HFF-Myc (cell line): Measurements from ENCODE around the gene CD53.

Experiments
- DNase-seq: peaks from one replicate; pipeline ENCODE4 v3.0.0-alpha.2; 2011; ENCODE audit warnings: low read depth; ENCODE audit errors: extremely low read depth
- H3K4me3 ChIP-seq: replicated peaks from 2 replicates; pipeline ENCODE4 v1.5.1; 2011; ENCODE audit warnings: low read depth, mild to moderate bottlenecking, control low read depth, low read length
- TF ChIP-seq, protein P1 (sequence below): IDR thresholded peaks from 2 replicates; pipeline ENCODE4 v1.5.1; 2012; ENCODE audit warnings: mild to moderate bottlenecking, low read depth, low read length, control low read depth; ENCODE audit errors: missing control alignments

The CD53 gene

DNA sequence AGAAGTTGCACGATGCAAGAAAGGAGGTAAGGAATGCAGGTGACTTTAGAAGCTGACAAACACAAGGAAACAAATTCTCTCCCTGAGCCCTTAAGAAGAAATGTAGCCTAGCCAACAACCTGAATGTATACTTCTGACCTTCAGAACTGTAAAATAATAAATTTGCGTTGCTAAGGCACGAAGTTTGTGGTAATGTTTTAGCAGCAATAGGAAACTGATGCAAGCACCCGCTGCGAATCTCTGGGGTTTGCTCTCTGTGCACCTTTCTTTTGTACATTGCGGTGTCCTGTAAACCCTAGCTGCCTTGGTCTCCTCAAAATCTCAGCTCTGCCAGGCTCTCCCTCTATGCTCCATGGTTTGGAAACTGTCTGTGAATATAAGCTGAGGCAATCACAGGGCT, 15.1 kb downstream of the CD53 start:
- TF ChIP-seq, protein P1, sequence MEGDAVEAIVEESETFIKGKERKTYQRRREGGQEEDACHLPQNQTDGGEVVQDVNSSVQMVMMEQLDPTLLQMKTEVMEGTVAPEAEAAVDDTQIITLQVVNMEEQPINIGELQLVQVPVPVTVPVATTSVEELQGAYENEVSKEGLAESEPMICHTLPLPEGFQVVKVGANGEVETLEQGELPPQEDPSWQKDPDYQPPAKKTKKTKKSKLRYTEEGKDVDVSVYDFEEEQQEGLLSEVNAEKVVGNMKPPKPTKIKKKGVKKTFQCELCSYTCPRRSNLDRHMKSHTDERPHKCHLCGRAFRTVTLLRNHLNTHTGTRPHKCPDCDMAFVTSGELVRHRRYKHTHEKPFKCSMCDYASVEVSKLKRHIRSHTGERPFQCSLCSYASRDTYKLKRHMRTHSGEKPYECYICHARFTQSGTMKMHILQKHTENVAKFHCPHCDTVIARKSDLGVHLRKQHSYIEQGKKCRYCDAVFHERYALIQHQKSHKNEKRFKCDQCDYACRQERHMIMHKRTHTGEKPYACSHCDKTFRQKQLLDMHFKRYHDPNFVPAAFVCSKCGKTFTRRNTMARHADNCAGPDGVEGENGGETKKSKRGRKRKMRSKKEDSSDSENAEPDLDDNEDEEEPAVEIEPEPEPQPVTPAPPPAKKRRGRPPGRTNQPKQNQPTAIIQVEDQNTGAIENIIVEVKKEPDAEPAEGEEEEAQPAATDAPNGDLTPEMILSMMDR = no peak
- H3K4me3 ChIP-seq = no peak overlapping the region
- no peak for DNase-seq

DNA sequence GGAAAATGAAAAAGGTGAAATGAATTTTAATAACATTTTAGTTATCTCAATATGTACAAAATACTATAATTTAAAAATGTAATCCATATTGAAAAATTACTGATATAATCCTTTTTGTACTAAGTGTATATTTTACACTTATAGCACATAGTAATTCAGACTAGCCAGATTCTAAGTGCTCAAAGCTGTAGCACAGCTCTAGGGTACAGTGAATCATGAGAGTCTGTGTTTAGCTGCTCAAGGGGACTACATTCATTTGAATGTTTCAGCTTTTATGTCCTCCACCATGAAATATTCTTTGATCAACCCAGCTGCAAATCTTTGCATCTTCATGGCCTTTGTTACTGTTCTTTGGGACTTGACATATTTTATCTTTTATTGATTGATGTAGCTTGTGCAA, 15.7 kb downstream of the CD53 start:
- DNase-seq = no peak
- TF ChIP-seq, protein P1 = no peak
- no peak overlapping the region for H3K4me3 ChIP-seq

DNA sequence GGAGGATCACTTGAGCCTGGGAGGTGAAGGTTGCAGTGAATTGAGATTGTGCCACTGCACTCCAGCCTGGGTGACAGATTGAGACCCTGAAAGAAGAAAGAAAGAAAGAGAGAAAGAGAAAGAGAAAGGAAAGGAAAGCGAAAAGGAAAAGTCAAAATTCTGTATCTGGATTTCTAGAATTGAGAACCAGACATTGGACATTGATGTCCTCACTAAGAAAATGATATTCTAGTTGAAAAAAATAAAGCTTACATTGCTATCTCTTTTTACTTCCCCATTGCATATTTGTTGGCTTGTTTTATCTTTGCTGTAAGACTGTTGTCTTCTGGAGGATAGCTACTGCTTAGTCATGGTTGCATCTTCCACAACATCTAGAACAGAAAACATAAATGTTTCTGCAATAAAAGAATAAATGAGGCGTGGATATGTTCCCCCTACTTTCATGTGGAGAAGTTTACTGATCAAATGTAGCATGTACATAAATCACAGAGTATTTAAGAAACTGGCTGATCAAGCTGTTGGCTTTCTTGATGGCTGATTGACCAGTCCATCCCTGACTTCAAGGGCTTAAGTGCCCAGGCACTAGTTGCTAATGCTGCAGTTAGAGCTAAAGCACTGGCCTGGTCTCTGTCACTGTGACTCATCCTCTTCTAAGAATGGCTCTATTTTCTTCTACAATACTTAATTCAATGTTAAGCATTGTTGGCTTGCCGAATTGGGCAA, 17.7 kb downstream of the CD53 start:
- TF ChIP-seq, protein P1 = no peak
- no peak for DNase-seq
- H3K4me3 ChIP-seq = no peak overlapping the region

DNA sequence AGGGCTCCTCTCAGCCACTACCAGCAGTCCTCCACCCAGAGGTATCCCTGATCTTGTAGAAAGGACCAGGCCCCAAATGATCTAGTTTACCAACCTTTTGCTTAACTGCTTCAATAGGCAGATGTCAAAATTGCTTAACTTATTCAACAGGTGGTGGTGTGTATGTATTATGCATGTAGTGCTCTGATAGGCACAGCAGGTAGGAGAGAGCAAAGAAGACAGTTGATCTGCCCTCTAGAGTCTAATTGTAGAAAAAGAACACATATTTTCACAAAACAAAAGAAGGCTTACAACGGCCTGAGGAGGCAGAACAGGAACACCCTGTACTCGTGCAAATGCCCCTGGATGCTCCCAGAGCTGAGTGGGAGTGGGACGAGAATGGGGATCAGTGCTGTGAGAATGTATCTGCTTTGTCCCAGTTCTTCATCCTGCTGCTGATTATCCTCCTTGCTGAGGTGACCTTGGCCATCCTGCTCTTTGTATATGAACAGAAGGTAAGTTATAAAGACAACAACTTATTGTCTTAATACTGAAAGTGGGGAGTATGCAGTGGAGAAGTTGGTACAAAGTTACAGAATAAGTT, 21.1 kb downstream of the CD53 start:
- no peak overlapping the region for H3K4me3 ChIP-seq
- TF ChIP-seq, protein P1 = no peak
- no peak for DNase-seq

DNA sequence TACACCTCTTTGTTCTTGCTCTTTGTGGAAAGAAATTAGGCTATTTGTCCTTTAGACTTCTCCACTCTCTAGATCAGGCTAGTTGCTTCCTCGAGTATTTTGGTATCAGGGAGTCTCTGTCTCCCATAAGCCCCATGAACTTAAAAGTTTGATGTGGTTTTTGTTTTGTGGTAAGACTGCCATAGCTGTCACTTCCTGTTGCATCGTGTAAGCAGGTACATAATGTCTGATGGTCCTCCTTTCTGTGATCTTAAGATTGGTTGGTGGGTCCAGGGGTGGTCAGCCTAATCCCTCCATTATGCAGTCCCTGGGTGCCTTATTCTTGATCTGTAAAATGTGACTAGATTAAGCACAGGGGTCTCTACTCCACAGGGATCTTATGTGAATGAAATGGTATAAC, 23.1 kb downstream of the CD53 start:
- DNase-seq = no peak
- TF ChIP-seq, protein P1 = no peak

DNA sequence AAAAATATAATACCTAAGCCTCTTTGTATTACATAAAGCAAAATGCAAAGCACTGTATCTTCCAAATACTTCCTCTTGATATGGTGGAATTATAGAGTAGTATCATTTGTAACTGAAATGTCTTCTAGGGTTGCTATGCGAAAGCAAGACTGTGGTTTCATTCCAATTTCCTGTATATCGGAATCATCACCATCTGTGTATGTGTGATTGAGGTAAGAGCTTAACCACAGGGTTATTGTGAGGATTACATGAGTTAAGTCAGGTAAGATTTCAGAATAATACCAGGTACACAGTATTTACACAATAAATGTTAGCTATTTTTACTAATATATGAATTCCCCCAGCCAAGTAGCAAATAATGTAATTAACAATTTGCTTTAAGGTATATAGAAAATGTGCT, 24.7 kb downstream of the CD53 start:
- no peak overlapping the region for H3K4me3 ChIP-seq
- no peak for DNase-seq
- TF ChIP-seq, protein P1 = no peak

More for the DNA sequence above, 23.1 kb downstream of the CD53 start:
- no peak overlapping the region for H3K4me3 ChIP-seq
